ENCODE results near the gene JAKMIP2.
A peak's percentile ranks its signal among the peaks of the same experiment; 100 is the strongest.

Gene JAKMIP2

DNA sequence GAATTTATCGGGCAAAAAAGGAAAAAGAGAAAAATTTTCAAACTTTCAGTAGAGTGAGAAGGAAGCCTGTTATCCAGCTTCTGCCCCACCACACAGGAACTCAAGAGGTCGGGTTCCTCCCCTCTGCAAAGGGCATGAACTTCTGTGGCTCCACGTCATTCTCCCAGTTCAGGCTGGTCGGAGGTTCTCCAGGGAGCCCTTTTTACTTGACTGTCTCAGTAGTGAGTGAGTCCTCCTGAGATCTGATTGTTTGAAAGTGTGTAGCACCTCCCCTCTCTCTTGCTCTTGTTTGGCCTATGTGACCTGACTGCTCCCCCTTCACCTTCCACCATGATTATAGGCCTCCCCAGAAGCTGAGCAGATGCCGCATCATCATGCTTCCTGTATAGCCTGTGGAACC lies 39.2 kb upstream of the JAKMIP2 start:
- DNase-seq (ENCODE audit: low read depth) = no peak
- no peak overlapping the region for H3K4me3 ChIP-seq (ENCODE audit: low read length)
- TF ChIP-seq, protein P1, sequence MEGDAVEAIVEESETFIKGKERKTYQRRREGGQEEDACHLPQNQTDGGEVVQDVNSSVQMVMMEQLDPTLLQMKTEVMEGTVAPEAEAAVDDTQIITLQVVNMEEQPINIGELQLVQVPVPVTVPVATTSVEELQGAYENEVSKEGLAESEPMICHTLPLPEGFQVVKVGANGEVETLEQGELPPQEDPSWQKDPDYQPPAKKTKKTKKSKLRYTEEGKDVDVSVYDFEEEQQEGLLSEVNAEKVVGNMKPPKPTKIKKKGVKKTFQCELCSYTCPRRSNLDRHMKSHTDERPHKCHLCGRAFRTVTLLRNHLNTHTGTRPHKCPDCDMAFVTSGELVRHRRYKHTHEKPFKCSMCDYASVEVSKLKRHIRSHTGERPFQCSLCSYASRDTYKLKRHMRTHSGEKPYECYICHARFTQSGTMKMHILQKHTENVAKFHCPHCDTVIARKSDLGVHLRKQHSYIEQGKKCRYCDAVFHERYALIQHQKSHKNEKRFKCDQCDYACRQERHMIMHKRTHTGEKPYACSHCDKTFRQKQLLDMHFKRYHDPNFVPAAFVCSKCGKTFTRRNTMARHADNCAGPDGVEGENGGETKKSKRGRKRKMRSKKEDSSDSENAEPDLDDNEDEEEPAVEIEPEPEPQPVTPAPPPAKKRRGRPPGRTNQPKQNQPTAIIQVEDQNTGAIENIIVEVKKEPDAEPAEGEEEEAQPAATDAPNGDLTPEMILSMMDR (IDR thresholded peaks at IDR 0.05; ENCODE audit: insufficient read depth, low read depth, low read length, missing control alignments) = no peak

DNA sequence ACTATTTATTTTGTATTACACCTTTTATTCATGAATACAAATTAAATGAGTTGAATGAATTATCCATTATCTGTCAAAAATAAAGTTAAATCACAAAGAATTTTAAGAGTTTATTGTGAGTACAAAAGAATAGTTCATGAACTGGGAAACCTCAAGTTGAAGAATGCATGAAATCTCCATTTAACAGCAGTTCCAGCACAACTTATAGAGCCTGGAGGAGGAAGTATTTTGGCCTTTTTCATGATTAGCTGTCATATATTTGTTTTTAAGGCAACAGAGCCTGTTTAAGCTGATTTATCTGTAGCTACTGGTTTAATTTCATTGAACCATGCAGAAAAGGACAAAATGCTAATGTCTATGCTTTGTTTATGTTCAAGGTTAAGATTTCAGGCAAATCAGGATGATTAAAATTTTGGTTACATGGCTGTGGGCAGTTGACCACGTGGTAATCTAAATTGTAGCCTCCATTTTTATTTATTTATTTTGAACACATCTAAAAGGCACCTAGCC lies 36.8 kb upstream of the JAKMIP2 start:
- TF ChIP-seq, protein P1 (IDR thresholded peaks at IDR 0.05; ENCODE audit: insufficient read depth, low read depth, low read length, missing control alignments) = no peak
- DNase-seq (ENCODE audit: low read depth) = no peak
- H3K4me3 ChIP-seq (ENCODE audit: low read length) = no peak overlapping the region

DNA sequence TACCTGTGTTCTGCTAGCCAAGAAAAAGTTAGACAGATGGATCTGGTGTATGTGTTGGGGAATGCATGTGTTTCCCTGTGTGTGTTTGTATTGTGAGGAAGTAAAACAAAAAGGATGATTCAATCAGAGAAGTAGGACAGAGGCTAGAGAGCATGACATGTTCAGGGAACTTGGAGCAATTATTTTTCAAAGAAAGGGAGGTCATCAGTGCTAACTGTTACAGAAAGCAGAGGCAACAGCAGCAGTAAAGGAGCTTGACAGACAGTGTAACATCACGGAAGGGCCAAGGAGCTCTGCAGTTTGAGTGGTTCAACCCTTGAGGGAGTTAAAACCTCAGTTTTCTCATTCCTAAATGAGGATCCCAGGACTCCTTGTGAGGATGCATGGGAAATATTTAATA lies 35.8 kb upstream of the JAKMIP2 start:
- no peak overlapping the region for H3K4me3 ChIP-seq (ENCODE audit: low read length)
- TF ChIP-seq, protein P1 (IDR thresholded peaks at IDR 0.05; ENCODE audit: insufficient read depth, low read depth, low read length, missing control alignments) = no peak
- DNase-seq (ENCODE audit: low read depth) = no peak

DNA sequence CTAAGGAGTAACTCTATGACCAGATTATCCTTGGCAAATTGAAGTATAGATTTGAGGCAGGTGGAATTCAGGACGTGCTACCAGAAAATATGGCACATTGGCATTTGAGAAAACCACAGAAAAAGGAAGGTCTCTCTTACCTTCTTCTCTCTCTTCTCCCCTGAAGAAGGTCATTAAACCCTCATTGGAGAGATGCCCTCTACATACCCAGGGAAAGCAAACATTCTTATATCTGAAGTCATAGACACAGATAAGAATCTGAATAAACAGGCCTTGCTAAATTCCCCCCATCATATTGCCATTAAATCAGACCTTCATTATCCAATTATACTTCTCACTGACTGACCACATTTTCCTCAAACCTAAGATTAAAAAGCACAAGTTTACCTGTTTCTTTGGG lies 31.2 kb upstream of the JAKMIP2 start:
- TF ChIP-seq, protein P1 (IDR thresholded peaks at IDR 0.05; ENCODE audit: insufficient read depth, low read depth, low read length, missing control alignments) = no peak
- no peak for DNase-seq (ENCODE audit: low read depth)

DNA sequence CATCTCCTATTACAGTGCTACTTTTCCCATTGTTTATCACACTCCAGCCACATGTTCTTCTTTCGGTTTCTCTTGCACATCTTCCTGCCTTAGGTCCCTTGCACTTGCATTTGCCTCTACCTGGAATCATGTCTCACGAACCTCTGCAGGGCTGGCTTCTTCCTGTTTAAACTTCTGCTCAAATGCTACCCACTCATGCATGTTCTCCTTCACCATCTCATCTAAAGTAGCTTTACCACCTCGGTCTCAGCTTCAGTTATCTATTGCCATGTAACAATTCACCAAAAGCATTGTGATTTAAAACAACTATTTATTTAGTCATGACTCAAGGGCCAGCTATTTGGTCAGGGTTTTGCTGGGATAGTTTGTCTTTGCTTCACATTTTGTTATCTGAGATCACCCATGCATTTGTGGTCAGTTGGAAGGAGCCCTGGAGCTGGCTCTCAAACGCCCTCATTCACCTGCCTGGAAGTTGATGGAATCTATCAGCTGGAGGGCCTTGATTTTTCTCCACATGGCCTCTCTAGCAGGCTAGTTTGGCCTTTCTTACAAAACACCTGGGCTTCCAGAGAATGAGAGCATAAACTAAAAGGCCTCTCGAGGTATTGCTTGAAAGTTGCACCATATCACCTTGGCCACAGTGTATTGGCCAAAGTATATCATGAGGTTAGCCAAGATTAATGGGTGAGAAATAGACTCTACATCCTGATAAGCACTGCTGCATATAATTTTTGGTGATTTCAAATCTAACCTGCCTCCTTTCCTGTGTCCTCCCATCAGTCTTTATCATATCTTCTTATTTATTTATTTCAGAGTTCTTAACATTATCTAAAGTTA lies 27.5 kb upstream of the JAKMIP2 start:
- TF ChIP-seq, protein P1 (IDR thresholded peaks at IDR 0.05; ENCODE audit: insufficient read depth, low read depth, low read length, missing control alignments) = no peak
- no peak overlapping the region for H3K4me3 ChIP-seq (ENCODE audit: low read length)
- no peak for DNase-seq (ENCODE audit: low read depth)

More for the DNA sequence above, 31.2 kb upstream of the JAKMIP2 start:
- no peak overlapping the region for H3K4me3 ChIP-seq (ENCODE audit: low read length)

DNA sequence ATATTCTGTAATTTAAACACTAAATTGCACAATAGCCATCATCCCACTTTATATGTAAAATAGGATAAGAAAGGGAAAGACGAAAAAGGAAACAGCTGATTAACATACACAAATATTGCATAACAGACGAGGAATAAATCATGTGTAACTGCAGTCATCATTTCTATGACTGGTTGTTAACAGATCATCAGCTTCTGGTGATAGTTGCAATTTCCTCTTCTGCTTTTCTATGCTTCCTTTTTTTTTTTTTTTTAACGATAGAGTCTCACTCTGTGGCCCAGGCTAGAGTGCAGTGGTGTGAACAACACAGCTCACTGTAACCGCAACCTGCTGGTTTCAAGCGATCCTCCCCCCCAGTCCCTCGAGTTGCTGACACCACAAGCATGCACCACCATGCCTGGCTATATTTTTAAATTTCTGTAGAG lies 22.5 kb upstream of the JAKMIP2 start:
- DNase-seq (ENCODE audit: low read depth) = peak; percentile 66
- H3K4me3 ChIP-seq (ENCODE audit: low read length) = no peak overlapping the region
- TF ChIP-seq, protein P1 (IDR thresholded peaks at IDR 0.05; ENCODE audit: insufficient read depth, low read depth, low read length, missing control alignments) = no peak

Data from epithelial cell of esophagus (primary cell).